NCI-H524 treated with DMSO at 0.1 percent for 48 hours (cell line): ENCODE measurements around the gene SLC4A8.

Experiments
- DNase-seq: peaks from one replicate; lab custom pipeline; 2025; lab: John Stamatoyannopoulos, UW

The SLC4A8 gene

DNA sequence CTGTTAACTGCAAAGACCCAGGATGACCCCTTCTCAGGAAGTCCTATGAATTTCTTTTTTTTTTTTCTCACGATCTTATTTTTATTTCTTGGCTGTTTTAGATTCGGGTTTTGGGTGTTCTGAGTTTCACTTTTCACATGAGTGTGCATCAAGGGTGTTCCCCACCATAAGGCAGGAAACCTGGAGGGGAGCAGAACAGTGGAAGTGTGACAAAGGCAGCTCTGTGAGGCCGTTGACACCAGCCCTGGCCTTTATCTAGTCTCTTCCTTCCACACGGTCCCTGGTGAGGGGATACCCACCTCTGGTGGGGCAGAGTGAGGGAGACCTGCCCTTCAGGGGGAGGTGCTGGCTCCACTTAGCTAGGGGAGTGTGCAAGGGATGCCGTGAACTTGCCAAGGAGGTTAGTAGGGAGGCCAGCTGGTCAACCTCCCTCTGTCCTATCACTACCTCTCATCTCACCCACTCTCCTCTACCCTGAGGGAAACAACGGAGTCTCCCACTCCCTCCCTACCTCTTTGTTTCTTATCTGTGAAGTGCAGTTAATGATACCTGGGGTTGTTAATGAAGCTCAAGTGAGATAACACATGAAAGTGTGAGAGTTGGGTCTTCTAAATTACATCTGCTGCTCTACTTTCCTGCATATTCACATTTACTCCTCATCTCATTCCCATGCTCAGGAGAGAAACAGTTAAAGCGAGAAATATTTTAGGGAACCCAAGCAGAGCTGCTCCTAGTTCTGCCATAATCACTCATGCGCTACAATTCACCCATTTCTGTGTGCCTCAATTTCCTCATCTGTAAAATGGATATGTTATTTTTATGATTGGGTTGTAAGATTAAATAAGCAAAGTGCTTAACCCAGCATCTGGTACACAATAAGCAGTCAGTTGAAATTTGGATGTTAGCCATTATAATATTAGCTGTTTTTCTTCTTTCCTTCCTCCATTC is 29.1 kb upstream of the SLC4A8 start:
- no peak for DNase-seq

- no peak for DNase-seq
Observed at GRCh38 chr12:51397670-51398069, 27.0 kb upstream of the SLC4A8 start.

GRCh38 chr12:51399891-51400290 is 24.7 kb upstream of the SLC4A8 start:
- no peak for DNase-seq

DNA sequence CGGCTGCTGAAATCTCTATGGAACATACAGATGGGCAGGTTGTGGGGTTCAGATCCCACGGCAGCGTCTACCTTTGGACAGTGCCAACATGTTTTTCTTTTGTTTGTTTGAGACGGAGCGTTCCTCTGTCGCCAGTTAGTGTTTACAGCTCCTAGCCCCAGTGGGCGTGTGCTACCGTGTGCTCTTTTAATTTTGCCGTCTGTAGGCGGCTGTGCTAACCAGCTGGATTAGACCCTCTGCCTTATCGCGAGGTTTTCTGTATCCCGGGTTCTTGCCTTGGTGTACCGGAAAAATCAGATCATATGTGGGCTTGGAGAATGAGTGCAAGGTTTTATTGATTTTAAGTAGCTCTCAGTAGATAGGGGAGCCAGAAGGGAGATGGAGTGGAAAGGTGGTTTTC is 23.6 kb upstream of the SLC4A8 start:
- no peak for DNase-seq

DNA sequence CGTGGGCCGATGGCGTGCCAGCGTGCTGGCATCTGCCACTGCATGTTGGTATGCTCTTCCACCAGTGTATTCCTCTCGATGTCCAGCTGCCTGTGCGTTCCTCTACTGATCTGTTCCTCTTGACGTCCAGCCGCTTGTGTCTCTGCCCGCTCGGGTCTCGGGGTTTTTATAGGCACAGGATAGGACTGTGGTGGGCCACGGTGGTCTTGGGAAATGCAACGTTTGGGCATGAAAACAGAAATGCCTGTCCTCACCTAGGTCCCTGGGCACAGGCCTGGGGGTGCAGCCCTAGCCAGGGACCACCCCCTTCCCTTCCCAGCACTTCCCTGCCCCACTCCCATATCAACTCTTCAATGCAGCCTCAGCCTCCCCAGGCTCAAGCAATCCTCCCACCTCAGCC is 23.1 kb upstream of the SLC4A8 start:
- DNase-seq, result no peak

- DNase-seq, result no peak
Observed at GRCh38 chr12:51401900-51402299, 22.7 kb upstream of the SLC4A8 start.

GRCh38 chr12:51403159-51403558 is 21.5 kb upstream of the SLC4A8 start:
- DNase-seq, result no peak

DNA sequence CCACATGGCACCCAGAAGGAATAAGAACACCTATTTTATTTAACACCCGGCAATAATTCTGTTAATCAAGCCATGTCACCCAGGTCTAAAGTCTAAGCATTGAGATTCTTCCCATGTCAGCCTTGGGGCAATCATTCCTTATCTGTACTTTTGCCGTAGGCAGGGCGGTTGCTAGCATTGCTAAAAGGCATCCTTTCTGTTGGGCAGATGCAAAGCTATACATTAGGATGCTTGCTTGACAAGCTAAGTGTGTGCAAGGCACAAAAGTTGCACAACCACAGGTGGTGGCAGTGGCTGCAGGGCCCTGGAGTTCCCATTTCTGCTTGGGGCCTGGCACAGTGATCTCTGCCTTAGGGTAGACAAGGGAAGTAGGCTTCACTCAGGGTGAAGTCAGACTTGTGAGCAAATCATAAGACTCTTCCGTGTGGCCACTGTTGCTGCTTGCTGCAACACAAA is 20.9 kb upstream of the SLC4A8 start:
- DNase-seq, result no peak

GRCh38 chr12:51404627-51405026 is 20.0 kb upstream of the SLC4A8 start:
- DNase-seq, result no peak

DNA sequence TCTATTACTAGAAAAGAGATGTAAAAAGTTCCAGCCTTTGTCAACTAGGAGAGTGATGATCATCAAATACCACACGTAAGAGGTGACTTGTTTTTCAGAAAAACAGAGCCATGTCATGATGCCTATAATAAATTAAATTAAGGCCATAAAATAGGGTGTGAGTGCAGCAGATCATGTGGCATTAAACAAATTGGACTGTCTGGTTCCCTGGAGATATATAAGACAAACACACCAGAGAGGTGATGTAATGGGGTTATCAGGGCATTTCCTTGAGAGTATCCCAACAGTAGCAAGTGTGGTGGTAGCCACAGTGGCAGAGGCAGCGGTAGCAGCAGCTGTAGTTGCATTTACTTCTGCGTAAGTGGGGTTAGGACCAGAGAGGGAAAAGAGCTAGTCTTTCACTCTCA is 18.8 kb upstream of the SLC4A8 start:
- no peak for DNase-seq

- DNase-seq, result no peak
Observed at GRCh38 chr12:51406290-51406689, 18.3 kb upstream of the SLC4A8 start.

- no peak for DNase-seq
Observed at GRCh38 chr12:51406859-51407258, 17.8 kb upstream of the SLC4A8 start.

- no peak for DNase-seq
Observed at GRCh38 chr12:51407604-51408003, 17.0 kb upstream of the SLC4A8 start.

DNA sequence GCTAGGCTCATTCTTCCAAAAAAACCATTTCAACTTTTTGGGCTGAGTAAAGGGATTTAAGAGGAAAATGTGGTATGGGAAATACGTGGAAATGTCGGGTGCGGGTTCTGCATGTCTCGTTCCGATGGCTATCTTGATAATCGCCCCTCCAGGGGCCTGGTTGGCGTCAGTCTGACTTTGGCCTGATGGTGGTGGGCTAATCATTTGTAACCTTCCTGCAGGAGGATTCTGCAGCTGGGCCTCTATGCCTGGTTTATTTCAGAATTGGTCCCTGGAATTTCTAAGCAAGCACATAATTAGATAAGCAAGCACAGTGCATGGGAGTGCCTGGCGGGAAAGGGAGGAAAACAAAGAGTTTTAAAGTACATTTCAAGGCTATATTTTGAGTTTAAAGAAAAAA is 14.8 kb upstream of the SLC4A8 start:
- no peak for DNase-seq

DNA sequence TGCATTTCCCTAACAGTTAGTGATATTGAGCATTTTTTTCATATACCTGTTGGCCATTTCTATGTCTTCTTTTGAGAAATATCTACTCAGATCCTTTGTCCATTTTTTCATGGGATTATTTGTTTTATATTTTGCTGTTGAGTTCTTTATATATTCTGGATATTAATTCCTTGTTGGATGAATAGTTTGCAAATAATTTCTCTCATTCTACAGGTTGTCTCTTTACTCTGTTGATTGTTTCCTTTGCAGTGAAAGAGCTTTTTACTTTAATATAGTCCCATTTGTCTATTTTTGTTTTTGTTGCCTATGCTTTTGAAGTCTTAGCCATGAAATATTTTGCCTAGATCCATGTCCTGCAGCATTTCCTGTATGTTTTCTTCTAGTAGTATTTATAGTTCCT is 11.5 kb upstream of the SLC4A8 start:
- DNase-seq, result no peak

GRCh38 chr12:51413791-51414190 is 10.8 kb upstream of the SLC4A8 start:
- no peak for DNase-seq

DNA sequence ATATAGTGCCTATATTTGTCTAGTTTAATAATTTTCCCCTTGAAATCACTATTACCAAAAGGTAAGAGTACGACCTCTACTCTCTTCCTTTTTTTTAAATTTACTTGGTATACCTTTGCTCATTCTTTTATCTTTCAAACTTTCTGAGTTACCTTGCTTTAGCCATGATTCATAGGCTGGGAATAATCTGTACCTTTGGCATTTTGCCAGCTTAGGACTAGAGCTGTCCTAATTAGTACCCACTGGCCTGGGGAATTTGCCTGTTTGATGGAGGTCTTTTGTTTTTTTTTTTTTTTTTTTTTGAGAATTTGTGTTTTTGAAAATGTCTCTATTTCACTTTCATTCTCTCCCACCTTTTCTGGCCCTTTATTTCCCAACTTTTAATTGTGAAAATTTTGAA is 8.7 kb upstream of the SLC4A8 start:
- DNase-seq, result no peak

DNA sequence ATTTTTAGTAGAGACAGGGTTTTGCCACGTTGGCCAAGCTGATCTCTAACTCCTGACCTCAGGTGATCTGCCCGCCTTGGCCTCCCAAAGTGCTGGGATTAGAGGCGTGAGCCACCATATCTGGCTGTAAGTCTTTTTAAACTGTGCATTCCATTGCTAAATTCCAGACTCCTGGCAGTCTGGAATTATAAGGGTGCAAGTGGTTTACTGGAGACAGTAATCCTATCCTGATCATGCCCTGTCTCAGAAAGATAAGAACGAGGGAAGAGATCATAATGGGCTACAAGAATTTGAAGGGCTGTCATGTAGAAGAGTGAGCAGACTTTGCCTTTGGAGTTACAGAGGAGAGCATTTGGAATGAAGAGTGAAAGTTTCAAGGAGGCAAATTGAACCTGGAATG is 6.8 kb upstream of the SLC4A8 start:
- no peak for DNase-seq

GRCh38 chr12:51419425-51420193 is 5.0 kb upstream of the SLC4A8 start:
- DNase-seq, result no peak

DNA sequence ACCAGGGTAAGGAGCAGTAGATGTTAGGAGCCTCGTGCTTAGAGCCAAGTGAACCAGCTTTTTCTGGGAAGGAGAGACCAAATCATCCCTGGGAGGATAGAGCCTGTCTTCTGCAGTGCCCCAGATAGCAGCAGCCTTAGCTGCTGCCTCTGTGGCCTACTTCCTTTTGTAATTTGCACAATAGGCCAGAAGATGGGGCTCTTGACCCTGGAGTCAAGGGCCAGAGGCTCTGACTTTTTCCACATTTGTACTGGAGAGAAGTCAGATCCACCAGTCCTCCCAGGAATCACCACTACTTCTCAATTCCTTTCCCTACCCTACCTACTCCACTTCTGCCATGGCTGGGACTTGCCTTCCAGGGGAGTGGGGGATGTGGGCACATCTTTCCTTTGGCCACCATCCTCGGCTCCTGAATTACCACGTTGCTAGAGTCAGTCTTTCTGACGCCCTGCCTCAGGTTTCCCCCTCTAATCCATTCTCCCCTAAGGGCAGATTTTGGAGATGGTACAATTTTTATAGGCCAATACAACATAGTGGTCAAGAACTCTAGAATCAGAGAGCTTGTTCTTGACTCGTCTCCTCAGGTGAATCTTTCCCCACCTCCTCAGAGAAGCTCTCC is 3.3 kb upstream of the SLC4A8 start:
- DNase-seq, result no peak

DNA sequence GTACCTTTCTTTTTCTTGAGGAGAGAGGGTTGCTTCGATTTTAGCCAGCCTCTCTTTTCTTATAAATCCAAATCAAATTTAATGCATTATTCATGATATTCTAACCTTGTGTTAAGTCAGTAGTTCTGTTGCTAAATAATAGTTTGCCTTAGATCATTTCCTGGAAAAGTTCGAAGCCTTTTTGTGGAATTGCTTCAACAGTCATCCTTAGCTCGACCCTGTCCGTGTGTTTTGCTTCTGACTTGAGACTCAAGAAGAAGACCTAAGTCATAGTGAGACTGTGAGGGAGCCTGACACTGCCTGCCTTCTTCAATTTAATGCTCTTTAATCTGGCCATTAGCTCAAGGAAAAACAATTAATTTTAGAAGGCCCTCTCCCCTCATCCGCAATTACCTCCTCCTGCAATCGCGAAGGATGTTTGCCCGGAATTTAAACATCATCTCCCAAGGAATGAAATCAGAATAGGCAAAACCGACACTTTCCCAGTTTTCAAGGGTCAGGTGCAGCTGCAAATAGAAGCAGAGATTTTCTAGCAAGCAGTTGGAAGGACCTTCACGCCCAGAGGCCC is 453 bp upstream of the SLC4A8 start:
- no peak for DNase-seq

DNA sequence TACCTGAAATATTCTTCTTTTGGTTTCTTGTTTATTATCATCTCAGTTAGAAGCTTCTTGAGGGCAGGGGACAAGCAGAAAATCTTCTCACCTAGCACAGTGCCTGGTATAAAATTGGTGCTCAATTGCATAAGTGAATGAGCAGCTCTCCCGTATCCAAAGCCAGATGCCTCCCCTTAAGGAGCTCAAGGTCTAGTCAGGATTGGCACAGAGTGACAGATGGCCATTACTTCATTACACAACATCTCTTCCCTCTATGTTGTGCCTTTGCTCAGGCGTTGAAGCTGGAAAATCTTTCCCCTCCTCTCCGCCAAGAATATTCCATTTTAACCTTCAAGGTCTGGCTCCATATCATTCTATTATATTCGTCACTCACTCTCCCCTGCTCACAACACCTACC is 3.6 kb downstream of the SLC4A8 start:
- peak; percentile 92 for DNase-seq
